Measurements from ENCODE around the gene TENM4. TPM values are rescaled to one million over a fixed set of nuclear protein-coding genes. Genes with fewer than 3 reads are reported as not detected.

Gene TENM4
- total and polyA plus RNA-seq, 2 of the 8 experiments (the other 6 are each of a cell fraction or from before 2014, with no cell fraction given), result 3.5 to 7.2 TPM

DNA sequence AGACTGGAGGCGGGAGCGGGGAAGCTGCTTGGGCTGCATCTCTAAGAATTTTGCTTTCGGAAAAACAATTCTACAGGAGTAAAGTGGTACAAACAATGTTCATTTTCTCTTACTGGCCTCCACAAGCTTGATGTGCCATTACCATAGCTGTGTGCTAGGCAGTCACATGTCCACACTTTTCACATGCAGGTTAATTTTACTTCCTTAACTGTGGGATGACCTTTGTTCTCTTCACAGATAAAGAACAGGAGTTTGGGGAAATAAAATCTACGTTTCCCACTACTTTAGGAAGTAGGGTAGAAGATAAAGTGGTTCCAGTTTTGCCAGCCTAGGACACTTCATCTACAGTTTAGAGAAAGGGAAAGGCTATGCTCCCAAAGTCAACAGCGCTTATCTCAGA lies 539.0 kb downstream of the TENM4 start:
- no peak for DNase-seq (ENCODE audit: low read depth in 1 of 2, low spot score in 2 of 2)
- H3K23me2 ChIP-seq (ENCODE audit: low read depth, low read length), result no peaks in the 10 kb centered on the region
- CTCF ChIA-PET (ENCODE audit: partially characterized antibody), result interaction anchor here (1.0 to 2.2 kb wide), 6 partner anchors 15 to 257 kb away, joined by 3 to 7 read pairs (median 4); no protein-coding TSS in a partner anchor
- no peak overlapping the region for H2BK12ac ChIP-seq (ENCODE audit: low read depth, low read length)
- H4K8ac ChIP-seq (ENCODE audit: extremely low read depth, insufficient read depth, low read length), result no peak overlapping the region
- no peak overlapping the region for H3K4me2 ChIP-seq (ENCODE audit: insufficient read depth in 1 of 2, low read depth in 2 of 2, low read length in 2 of 2)
- no peak overlapping the region for H4K91ac ChIP-seq (replicated peaks; ENCODE audit: insufficient read length, low read length)
- POLR2A ChIA-PET (ENCODE audit: partially characterized antibody), result interaction anchor here (0.7 kb wide), 1 partner anchor 27 kb away, joined by 3 read pairs; no protein-coding TSS in a partner anchor
- no peaks in the 10 kb centered on the region for H3K36me3 ChIP-seq (ENCODE audit: control insufficient read depth in 2 of 4, insufficient read depth in 4 of 4, low read length in 3 of 4)
- H3K18ac ChIP-seq (ENCODE audit: extremely low read depth, low read length), result no peak overlapping the region
- H3K23ac ChIP-seq (ENCODE audit: insufficient read length), result no peak overlapping the region
- no peak overlapping the region for H3K27ac ChIP-seq (ENCODE audit: low read depth, low read length)
- H3K79me1 ChIP-seq (ENCODE audit: low read depth, low read length), result no peaks in the 10 kb centered on the region
- no peak overlapping the region for H2AK5ac ChIP-seq (ENCODE audit: low read depth, low read length)
- no peak overlapping the region for H3K9ac ChIP-seq (replicated peaks in 1 of 4; ENCODE audit: extremely low read depth in 1 of 4, low read depth in 3 of 4, low read length in 3 of 4)
- H2AFZ ChIP-seq (ENCODE audit: low read length), result no peak overlapping the region
- FAIRE-seq, result no peak
- H3K9me3 ChIP-seq (ENCODE audit: insufficient read depth in 2 of 2, low read depth in 1 of 2, low read length in 1 of 2), result no peaks in the 10 kb centered on the region
- no peak overlapping the region for H4K5ac ChIP-seq (ENCODE audit: insufficient read length, low read depth, low read length)
- H3K14ac ChIP-seq (ENCODE audit: insufficient read length), result no peak overlapping the region
- no peak overlapping the region for H3K56ac ChIP-seq (replicated peaks; ENCODE audit: insufficient read length, low read depth, low read length)
- WGBS, 2 experiments (ENCODE audit: extremely low coverage in 1 of 2, insufficient coverage in 1 of 2, insufficient read length in 1 of 2, insufficient replicate concordance in 2 of 2, low coverage in 1 of 2, low lambda C conversion rate in 2 of 2, missing lambda C conversion rate in 1 of 2), result 90% methylated on average over 5 of the region's 5 CpGs; no CpG with 5 or more reads in 1 of the 2 experiments
- H2BK20ac ChIP-seq (ENCODE audit: low read length), result no peak overlapping the region
- no peak overlapping the region for H2BK15ac ChIP-seq (ENCODE audit: low read length)
- no peaks in the 10 kb centered on the region for H4K20me1 ChIP-seq (replicated peaks in 1 of 2; ENCODE audit: control insufficient read depth in 1 of 2, insufficient read depth in 2 of 2, low read length in 2 of 2)
- no peak overlapping the region for H3K4me3 ChIP-seq (ENCODE audit: extremely low read depth in 1 of 4, insufficient read depth in 2 of 4, low read depth in 3 of 4, low read length in 4 of 4)
- H3K4me1 ChIP-seq (replicated peaks in 1 of 4; ENCODE audit: control insufficient read depth in 3 of 4, insufficient read depth in 4 of 4, low read length in 3 of 4), result no peaks in the 10 kb centered on the region
- no peak overlapping the region for H2BK120ac ChIP-seq (replicated peaks; ENCODE audit: low read depth, low read length)
- H3K79me2 ChIP-seq (ENCODE audit: control insufficient read depth in 1 of 2, insufficient read depth in 2 of 2, low read length in 2 of 2), result no peaks in the 10 kb centered on the region
- H3K4ac ChIP-seq (replicated peaks; ENCODE audit: insufficient read length, low read depth, low read length), result no peak overlapping the region
- no peaks in the 10 kb centered on the region for H3K27me3 ChIP-seq (replicated peaks in 1 of 4; ENCODE audit: control insufficient read depth in 3 of 4, extremely low read depth in 1 of 4, insufficient read depth in 3 of 4, low read length in 3 of 4)
- H2BK5ac ChIP-seq (ENCODE audit: low read depth, low read length), result no peak overlapping the region
- TF ChIP-seq POU5F1 (IDR thresholded peaks at IDR 0.05; ENCODE audit: low read depth, low read length) (no peak), CBX8 (IDR thresholded peaks at IDR 0.05; ENCODE audit: borderline replicate concordance, low read depth, low read length) (no peak), CHD2 (IDR thresholded peaks at IDR 0.05; ENCODE audit: low read length) (no peak), NRF1 (IDR thresholded peaks at IDR 0.05; ENCODE audit: low read depth, low read length) (no peak), EZH2 (IDR thresholded peaks at IDR 0.05; ENCODE audit: low read depth, low read length, severe bottlenecking) (no peak), ZNF274 (IDR thresholded peaks at IDR 0.05; ENCODE audit: borderline replicate concordance, extremely low read depth, low read length) (no peak), ASH2L (IDR thresholded peaks at IDR 0.05; ENCODE audit: low read length) (no peak), CEBPB (IDR thresholded peaks at IDR 0.05; ENCODE audit: low read depth, low read length) (no peak), POLR2A (IDR thresholded peaks at IDR 0.05; ENCODE audit: control extremely low read depth in 1 of 2, low read depth in 2 of 2, low read length in 2 of 2) (no peak), BRCA1 (IDR thresholded peaks at IDR 0.05; ENCODE audit: low read depth, low read length) (no peak), CTBP2 (IDR thresholded peaks at IDR 0.05; ENCODE audit: borderline replicate concordance, insufficient read depth, insufficient read length, low read length) (no peak), KDM4A (IDR thresholded peaks at IDR 0.05; ENCODE audit: low read depth, low read length, severe bottlenecking) (no peak), SIRT6 (IDR thresholded peaks at IDR 0.05; ENCODE audit: low read length) (no peak), PHF8 (conservative IDR thresholded peaks at IDR 0.05; ENCODE audit: low read depth, low read length) (no peak)
- TF ChIP-seq, protein P1, sequence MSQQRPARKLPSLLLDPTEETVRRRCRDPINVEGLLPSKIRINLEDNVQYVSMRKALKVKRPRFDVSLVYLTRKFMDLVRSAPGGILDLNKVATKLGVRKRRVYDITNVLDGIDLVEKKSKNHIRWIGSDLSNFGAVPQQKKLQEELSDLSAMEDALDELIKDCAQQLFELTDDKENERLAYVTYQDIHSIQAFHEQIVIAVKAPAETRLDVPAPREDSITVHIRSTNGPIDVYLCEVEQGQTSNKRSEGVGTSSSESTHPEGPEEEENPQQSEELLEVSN (IDR thresholded peaks at IDR 0.05), result no peak
